PC-3 (cell line): ENCODE results near the gene ASAP3.

Experiments used
- CTCF ChIP-seq: fragments of 300-600 bp; sonication (generic); conservative IDR thresholded peaks from 2 replicates; pipeline ENCODE4 v1.5.1; 2017; ENCODE audit warnings: antibody characterized with exemption, low read depth, mild to moderate bottlenecking, low read length
- EZH2 ChIP-seq: fragments of 300-600 bp; sonication (generic); IDR thresholded peaks from one replicate; pipeline ENCODE4 v1.6.1; 2017; ENCODE audit warnings: antibody characterized with exemption, mild to moderate bottlenecking, low read length; ENCODE audit not compliant: unreplicated experiment

DNA sequence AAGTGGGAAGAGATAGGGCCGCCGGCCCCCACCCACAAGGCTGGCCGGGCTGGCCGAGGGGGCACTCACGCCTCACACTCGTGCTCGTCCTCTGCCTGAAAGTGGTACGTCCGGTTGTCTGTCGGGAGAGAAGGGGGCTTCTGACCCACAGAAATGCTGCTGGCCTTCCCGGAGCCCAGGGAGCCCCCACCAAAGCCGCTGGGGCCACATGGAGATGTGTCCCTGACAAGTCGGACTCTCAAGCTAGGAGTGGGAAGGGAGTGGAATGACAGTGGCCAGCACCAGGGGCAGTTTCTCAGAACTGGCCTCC, 46.7 kb downstream of the ASAP3 start:
- TF ChIP-seq CTCF, result no peak
- no peak for TF ChIP-seq EZH2
